Astrocyte (in vitro differentiated cells and primary cell): ENCODE measurements around the gene PPP1R37. TPM values are rescaled to one million over a fixed set of nuclear protein-coding genes. Genes with fewer than 3 reads are reported as not detected.

Experiments
- DNase-seq: peaks from one replicate; pipeline ENCODE4 v3.0.0-alpha.2; 2010; ENCODE audit warnings: low read depth
- FAIRE-seq: peaks from 2 replicates; lab custom pipeline; 2011; peaks lifted over from hg19 to GRCh38; lab: Jason Lieb, UNC
- H2AFZ ChIP-seq: 2 replicates; pipeline ENCODE4 v1.6.0; 2012; ENCODE audit warnings: low read depth, low read length, inconsistent platforms
- H3K27ac ChIP-seq: 2 replicates; pipeline ENCODE4 v1.5.1; 2011; ENCODE audit warnings: low read depth, low read length, inconsistent platforms
- H3K27me3 ChIP-seq: 2 replicates; pipeline ENCODE4 v1.6.0; 2011; ENCODE audit warnings: low read length, inconsistent platforms; ENCODE audit not compliant: insufficient read depth
- H3K36me3 ChIP-seq: 2 replicates; pipeline ENCODE4 v1.5.1; 2011; ENCODE audit warnings: low read length, inconsistent platforms; ENCODE audit not compliant: insufficient read depth
- H3K4me1 ChIP-seq: 2 replicates; pipeline ENCODE4 v1.5.1; 2011; ENCODE audit warnings: low read length, inconsistent platforms; ENCODE audit not compliant: insufficient read depth
- H3K4me2 ChIP-seq: 2 replicates; pipeline ENCODE4 v1.6.0; 2012; ENCODE audit warnings: low read length, inconsistent platforms
- H3K4me3 ChIP-seq: 2 replicates; pipeline ENCODE4 v1.5.1; 2011; ENCODE audit warnings: low read depth, mild to moderate bottlenecking, low read length, inconsistent platforms; ENCODE audit not compliant: insufficient read depth
- H3K79me2 ChIP-seq: 2 replicates; pipeline ENCODE4 v1.6.0; 2012; ENCODE audit warnings: mild to moderate bottlenecking, low read length, inconsistent platforms; ENCODE audit not compliant: insufficient read depth
- H3K9ac ChIP-seq: 2 replicates; pipeline ENCODE4 v1.6.0; 2012; ENCODE audit warnings: mild to moderate bottlenecking, low read length, inconsistent platforms
- H3K9me3 ChIP-seq: 2 replicates; pipeline ENCODE4 v1.5.1; 2012; ENCODE audit warnings: low read depth, mild to moderate bottlenecking, low read length, inconsistent platforms; ENCODE audit not compliant: insufficient read depth
- H4K20me1 ChIP-seq: 2 replicates; pipeline ENCODE4 v1.6.0; 2012; ENCODE audit warnings: low read length, inconsistent platforms; ENCODE audit not compliant: insufficient read depth
- H3K27ac Mint-ChIP-seq: one replicate; pipeline ENCODE4 v1.8.0; 2021; ENCODE audit warnings: mild to moderate bottlenecking, mixed read lengths; ENCODE audit not compliant: unreplicated experiment
- H3K27me3 Mint-ChIP-seq: one replicate; pipeline ENCODE4 v1.8.0; 2021; ENCODE audit warnings: low read depth, mixed read lengths; ENCODE audit not compliant: unreplicated experiment
- H3K36me3 Mint-ChIP-seq: one replicate; pipeline ENCODE4 v1.8.0; 2021; ENCODE audit warnings: low read depth, mixed read lengths; ENCODE audit not compliant: unreplicated experiment
- H3K4me1 Mint-ChIP-seq: one replicate; pipeline ENCODE4 v1.8.0; 2021; ENCODE audit warnings: low read depth, mixed read lengths; ENCODE audit not compliant: unreplicated experiment
- H3K4me3 Mint-ChIP-seq: one replicate; pipeline ENCODE4 v1.8.0; 2021; ENCODE audit warnings: mild to moderate bottlenecking, moderate library complexity, mixed read lengths; ENCODE audit not compliant: unreplicated experiment
- H3K9me3 Mint-ChIP-seq: one replicate; pipeline ENCODE4 v1.8.0; 2021; ENCODE audit warnings: mild to moderate bottlenecking, mixed read lengths; ENCODE audit not compliant: unreplicated experiment
- CTCF ChIP-seq: IDR thresholded peaks from 2 replicates; pipeline ENCODE4 v1.5.1; 2011; ENCODE audit warnings: low read depth, mild to moderate bottlenecking, inconsistent platforms, low read length, moderate library complexity; ENCODE audit not compliant: insufficient read depth
- EZH2 ChIP-seq: IDR thresholded peaks from 2 replicates; pipeline ENCODE4 v1.6.1; 2012; ENCODE audit warnings: mild to moderate bottlenecking, low read length, inconsistent platforms; ENCODE audit not compliant: insufficient read depth
- total RNA-seq: library from RNA; stranded (reverse); gene quantifications from 2 replicates; pipeline ENCODE4 v1.2.1, GENCODE V29; 2021

Gene PPP1R37
- total RNA-seq, 1 donor from 2014 or later = 29.1 TPM

- H3K9me3 Mint-ChIP-seq = no peaks in the 10 kb centered on the region
- Histone ChIP-seq H3K9me3 (no peaks in the 10 kb centered on the region), H2AFZ (peak overlapping the region; percentile 82), H3K79me2 (peaks cover 30% of the 10 kb centered on the region), H3K4me1 (peaks cover 14% of the 10 kb centered on the region), H3K27me3 (no peaks in the 10 kb centered on the region), H3K4me2 (peak overlapping the region; percentile 88), H3K4me3 (peak overlapping the region; percentile 60), H3K9ac (peak overlapping the region; percentile 55), H4K20me1 (peaks cover 13% of the 10 kb centered on the region), H3K36me3 (no peaks in the 10 kb centered on the region), H3K27ac (no peak overlapping the region)
- H3K27ac Mint-ChIP-seq = peak overlapping the region; percentile 20
- peak overlapping the region; percentile 74 for H3K4me3 Mint-ChIP-seq
- peaks cover 4% of the 10 kb centered on the region for H3K4me1 Mint-ChIP-seq
- H3K36me3 Mint-ChIP-seq = peaks cover 5% of the 10 kb centered on the region
- peaks cover 3% of the 10 kb centered on the region for H3K27me3 Mint-ChIP-seq
- TF ChIP-seq CTCF = no peak
- DNase-seq (no peak), FAIRE-seq (no peak)
These were observed 15.9 kb upstream of the PPP1R37 start for GRCh38 chr19:45076851-45077730.

- peaks cover 45% of the 10 kb centered on the region for H3K79me2 ChIP-seq
- TF ChIP-seq CTCF (no peak), EZH2 (no peak)
- H3K4me1 Mint-ChIP-seq = peaks cover 4% of the 10 kb centered on the region
These were observed 14.5 kb upstream of the PPP1R37 start for GRCh38 chr19:45078390-45079062.

More at GRCh38 chr19:45078390-45079062, 14.5 kb upstream of the PPP1R37 start:
- Histone ChIP-seq H3K4me3 (peak overlapping the region; percentile 81), H3K9ac (peak overlapping the region; percentile 94), H3K4me1 (peaks cover 14% of the 10 kb centered on the region), H2AFZ (peak overlapping the region; percentile 89), H3K27ac (peak overlapping the region; percentile 6), H3K27me3 (no peaks in the 10 kb centered on the region), H3K36me3 (no peaks in the 10 kb centered on the region), H3K4me2 (peak overlapping the region; percentile 96), H3K9me3 (no peaks in the 10 kb centered on the region), H4K20me1 (peaks cover 27% of the 10 kb centered on the region)
- FAIRE-seq (no peak), DNase-seq (no peak)
- peak overlapping the region; percentile 53 for H3K27ac Mint-ChIP-seq
- H3K9me3 Mint-ChIP-seq = peaks cover 2% of the 10 kb centered on the region
- peaks cover 3% of the 10 kb centered on the region for H3K27me3 Mint-ChIP-seq
- H3K36me3 Mint-ChIP-seq = peaks cover 8% of the 10 kb centered on the region
- H3K4me3 Mint-ChIP-seq = peak overlapping the region; percentile 66
